ENCODE measurements around the gene SLC6A18. TPM values are rescaled to one million over a fixed set of nuclear protein-coding genes. Genes with fewer than 3 reads are reported as not detected.

The SLC6A18 gene, protein sequence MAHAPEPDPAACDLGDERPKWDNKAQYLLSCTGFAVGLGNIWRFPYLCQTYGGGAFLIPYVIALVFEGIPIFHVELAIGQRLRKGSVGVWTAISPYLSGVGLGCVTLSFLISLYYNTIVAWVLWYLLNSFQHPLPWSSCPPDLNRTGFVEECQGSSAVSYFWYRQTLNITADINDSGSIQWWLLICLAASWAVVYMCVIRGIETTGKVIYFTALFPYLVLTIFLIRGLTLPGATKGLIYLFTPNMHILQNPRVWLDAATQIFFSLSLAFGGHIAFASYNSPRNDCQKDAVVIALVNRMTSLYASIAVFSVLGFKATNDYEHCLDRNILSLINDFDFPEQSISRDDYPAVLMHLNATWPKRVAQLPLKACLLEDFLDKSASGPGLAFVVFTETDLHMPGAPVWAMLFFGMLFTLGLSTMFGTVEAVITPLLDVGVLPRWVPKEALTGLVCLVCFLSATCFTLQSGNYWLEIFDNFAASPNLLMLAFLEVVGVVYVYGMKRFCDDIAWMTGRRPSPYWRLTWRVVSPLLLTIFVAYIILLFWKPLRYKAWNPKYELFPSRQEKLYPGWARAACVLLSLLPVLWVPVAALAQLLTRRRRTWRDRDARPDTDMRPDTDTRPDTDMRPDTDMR
- not detected in 2 replicates for total RNA-seq
- long read RNA-seq, result 0 reads

DNA sequence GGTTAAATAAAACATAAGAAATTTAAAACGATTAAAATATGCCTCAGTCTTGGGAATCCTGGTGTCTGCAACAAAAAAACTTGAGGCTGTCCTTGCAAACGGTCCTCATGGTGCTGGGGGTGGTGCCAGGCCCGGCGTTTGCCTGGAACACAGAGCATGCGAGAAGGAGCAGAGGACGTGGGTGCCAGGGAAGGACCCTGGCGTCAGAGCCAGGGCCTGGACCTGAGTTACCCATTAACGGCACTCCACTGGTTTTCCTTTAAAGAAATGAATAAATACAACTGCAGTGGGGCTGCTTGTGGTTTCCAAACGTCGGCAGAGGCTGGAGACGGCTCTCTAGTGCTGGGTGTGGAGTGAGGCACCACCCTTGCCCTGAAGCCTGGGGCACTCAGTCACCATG lies at the start of gene SLC6A18:
TSS of gene SLC6A18 (plus strand) at position 301 of the 400 bp plus-strand sequence. CDS start at position 398, 97 bp downstream.
- Mint-ChIP-seq H3K36me3 (ENCODE audit: insufficient read depth) (no peaks in the 10 kb centered on the region), H3K4me1 (ENCODE audit: low read depth) (peaks cover 4% of the 10 kb centered on the region), H3K4me3 (ENCODE audit: low read depth) (no peak within 1 kb of the TSS), H3K9me3 (ENCODE audit: low read depth) (no peaks in the 10 kb centered on the region), H3K27me3 (peaks cover 4% of the 10 kb centered on the region), H3K27ac (no peak within 1 kb of the TSS)
- TF ChIP-seq, protein P1, sequence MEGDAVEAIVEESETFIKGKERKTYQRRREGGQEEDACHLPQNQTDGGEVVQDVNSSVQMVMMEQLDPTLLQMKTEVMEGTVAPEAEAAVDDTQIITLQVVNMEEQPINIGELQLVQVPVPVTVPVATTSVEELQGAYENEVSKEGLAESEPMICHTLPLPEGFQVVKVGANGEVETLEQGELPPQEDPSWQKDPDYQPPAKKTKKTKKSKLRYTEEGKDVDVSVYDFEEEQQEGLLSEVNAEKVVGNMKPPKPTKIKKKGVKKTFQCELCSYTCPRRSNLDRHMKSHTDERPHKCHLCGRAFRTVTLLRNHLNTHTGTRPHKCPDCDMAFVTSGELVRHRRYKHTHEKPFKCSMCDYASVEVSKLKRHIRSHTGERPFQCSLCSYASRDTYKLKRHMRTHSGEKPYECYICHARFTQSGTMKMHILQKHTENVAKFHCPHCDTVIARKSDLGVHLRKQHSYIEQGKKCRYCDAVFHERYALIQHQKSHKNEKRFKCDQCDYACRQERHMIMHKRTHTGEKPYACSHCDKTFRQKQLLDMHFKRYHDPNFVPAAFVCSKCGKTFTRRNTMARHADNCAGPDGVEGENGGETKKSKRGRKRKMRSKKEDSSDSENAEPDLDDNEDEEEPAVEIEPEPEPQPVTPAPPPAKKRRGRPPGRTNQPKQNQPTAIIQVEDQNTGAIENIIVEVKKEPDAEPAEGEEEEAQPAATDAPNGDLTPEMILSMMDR (IDR thresholded peaks at IDR 0.05; ENCODE audit: unreplicated experiment), result no peak
- DNase-seq (ENCODE audit: low spot score, unreplicated experiment), result no peak

DNA sequence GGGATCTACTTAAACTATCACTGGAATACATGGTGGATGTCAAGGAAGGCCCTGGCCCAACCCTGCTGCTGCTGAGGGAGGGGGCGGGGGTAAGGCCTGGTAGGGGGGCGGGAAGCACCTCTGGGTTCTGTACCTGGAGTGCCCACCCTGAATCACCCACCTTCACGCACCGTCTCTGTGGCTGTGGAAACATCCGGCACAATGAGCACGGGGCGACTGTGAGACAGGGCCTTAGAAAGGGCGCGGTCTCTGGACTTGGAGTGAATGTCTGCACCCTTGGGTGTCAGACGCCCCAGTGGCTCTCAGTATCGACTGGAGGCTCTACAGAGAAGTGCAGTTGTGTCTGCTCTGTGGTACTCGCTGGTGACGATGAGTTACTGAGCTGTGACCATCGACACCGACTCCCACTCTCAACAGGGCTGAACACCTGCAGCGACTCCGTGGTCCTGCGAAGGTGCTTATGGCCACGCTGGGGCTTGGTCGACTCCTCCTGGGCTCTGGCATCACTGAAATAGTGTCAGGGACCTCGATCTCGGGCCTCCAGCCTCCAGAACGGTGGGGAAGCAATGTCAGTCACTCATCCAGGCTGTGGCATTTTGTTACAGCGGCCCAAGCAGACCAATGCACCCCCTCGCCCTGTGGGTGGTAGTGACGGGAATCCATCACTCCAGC lies 49.2 kb upstream of the SLC6A18 start:
- H3K27me3 Mint-ChIP-seq, result no peaks in the 10 kb centered on the region
- no peak overlapping the region for H3K27ac Mint-ChIP-seq
- peaks cover 1% of the 10 kb centered on the region for H3K4me1 Mint-ChIP-seq (ENCODE audit: low read depth)
- H3K4me3 Mint-ChIP-seq (ENCODE audit: low read depth), result no peak overlapping the region
- H3K9me3 Mint-ChIP-seq (ENCODE audit: low read depth), result no peaks in the 10 kb centered on the region
- H3K36me3 Mint-ChIP-seq (ENCODE audit: insufficient read depth), result no peaks in the 10 kb centered on the region
- TF ChIP-seq, protein P1 (IDR thresholded peaks at IDR 0.05; ENCODE audit: unreplicated experiment), result no peak
- no peak for DNase-seq (ENCODE audit: low spot score, unreplicated experiment)

DNA sequence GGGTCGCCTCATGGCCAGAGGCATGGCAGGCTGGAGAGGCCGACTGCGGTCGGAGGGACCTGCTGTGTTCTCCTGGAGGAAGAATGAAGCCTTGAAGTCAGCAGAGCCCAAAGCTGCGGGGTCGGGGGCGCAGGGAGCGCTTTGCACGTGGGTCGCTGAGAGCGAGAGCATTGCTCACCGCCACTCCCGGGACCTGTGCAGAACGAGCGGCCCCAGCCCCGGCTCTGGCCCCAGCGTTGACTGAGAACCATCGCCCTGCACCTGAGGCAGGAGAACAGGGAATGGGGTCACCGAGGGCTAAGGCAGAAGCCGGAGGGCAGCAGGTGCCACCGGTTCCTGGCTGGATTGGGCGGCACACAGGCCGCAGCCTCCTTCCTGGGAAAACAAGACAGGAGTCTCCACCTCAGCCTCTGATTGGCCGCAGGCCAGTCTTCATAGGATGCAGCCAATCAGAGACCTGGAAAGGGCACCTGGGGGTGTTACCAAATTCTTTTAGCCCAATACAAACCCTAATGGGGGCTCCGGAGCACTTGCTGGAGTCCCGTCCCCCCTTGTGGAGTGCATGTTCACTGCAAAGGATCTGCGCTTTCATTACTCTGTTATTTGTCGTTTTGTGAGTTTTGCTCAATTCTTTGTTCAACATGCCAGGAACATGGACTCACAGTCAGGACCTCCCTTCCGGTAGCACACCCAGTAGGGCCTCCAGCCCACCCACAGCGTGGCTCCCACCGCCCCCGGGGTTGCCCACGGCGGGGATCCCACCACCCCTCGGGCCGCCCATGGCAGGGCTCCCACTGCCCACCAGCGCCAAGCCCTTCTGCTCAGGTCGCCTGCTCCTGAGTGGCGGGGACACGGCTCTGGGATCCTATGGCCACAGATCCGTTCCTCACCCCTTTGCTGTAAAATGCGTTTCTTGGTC lies 48.4 kb upstream of the SLC6A18 start:
- DNase-seq (ENCODE audit: low spot score, unreplicated experiment), result no peak
- Mint-ChIP-seq H3K27ac (no peak overlapping the region), H3K36me3 (ENCODE audit: insufficient read depth) (no peaks in the 10 kb centered on the region), H3K27me3 (no peaks in the 10 kb centered on the region), H3K4me3 (ENCODE audit: low read depth) (no peak overlapping the region), H3K9me3 (ENCODE audit: low read depth) (no peaks in the 10 kb centered on the region), H3K4me1 (ENCODE audit: low read depth) (peaks cover 6% of the 10 kb centered on the region)
- TF ChIP-seq, protein P1 (IDR thresholded peaks at IDR 0.05; ENCODE audit: unreplicated experiment), result no peak

DNA sequence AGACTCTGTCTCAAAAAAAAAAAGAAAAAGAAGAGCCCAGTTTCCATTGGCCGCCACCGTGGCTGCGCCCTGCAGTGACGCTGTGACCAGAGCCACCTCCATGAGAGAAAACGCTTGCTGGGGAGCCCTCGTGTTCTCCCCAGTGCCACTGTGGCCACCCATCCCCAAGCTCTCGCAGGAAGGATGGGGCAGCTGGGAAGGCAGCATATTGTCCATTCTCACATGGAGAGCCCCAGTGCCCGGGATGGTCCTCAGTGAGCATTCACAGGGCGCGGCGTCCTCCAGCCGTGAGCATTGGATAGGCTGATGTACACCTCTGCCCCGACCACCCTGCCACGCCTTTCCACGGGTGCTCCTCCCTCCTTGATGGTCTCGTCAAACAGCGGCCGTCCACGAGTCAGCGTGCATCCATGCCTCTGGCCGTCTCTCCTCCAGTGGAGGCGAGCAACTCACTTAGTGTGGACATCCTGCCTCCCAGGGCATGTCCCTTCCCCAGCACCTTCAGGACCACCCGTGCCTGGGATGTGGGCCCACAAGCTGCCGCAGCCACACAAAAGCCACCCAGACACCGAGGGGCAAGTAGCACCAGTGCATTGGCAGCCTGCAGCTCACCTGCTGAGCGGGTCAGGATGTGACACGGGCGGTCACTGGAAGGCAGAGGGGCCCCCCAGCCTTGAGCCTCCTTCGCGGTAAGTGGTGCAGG lies 47.2 kb upstream of the SLC6A18 start:
- Mint-ChIP-seq H3K9me3 (ENCODE audit: low read depth) (no peaks in the 10 kb centered on the region), H3K27me3 (no peaks in the 10 kb centered on the region), H3K4me1 (ENCODE audit: low read depth) (peaks cover 14% of the 10 kb centered on the region), H3K27ac (no peak overlapping the region), H3K36me3 (ENCODE audit: insufficient read depth) (no peaks in the 10 kb centered on the region), H3K4me3 (ENCODE audit: low read depth) (no peak overlapping the region)
- no peak for DNase-seq (ENCODE audit: low spot score, unreplicated experiment)
- TF ChIP-seq, protein P1 (IDR thresholded peaks at IDR 0.05; ENCODE audit: unreplicated experiment), result no peak
